ENCODE data around the gene GPAM.

DNA sequence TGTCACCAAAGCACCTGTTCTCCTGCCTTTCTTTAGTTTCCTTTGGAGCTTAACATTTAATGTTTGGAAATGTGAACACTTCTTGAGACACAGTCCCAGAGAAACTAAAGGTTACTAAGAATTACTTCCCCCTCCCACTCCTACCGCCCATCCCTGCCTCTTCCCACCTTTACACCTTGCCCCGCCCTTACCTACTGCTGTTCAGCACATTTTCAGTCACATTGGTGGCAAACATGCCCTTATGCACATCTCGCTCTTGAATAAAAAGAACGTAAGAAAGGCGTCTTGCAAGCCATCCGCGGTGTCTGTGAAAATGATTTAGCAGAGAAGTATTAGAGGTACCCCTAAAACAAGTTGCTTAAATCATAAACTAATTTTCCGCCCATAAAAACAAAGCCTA, 8.2 kb downstream of the GPAM start:
- TF ChIP-seq CTCF (IDR thresholded peaks at IDR 0.05): no peak
- TF ChIP-seq POLR2A (IDR thresholded peaks at IDR 0.05): no peak

Data from esophagus squamous epithelium (tissue), 4 donors.